DOHH2 (cell line): ENCODE measurements around the gene UVRAG.

ENCODE experiments used
- H3F3A ChIP-seq: fragments of 200-600 bp; sonication (generic), shearing (Covaris generic); 2 replicates; pipeline ENCODE4 v1.6.0; 2016; ENCODE audit warnings: antibody characterized with exemption, mild to moderate bottlenecking; ENCODE audit not compliant: control insufficient read depth, insufficient read depth
- H3K27ac ChIP-seq: fragments of 200-600 bp; sonication (generic); 2 replicates; pipeline ENCODE4 v1.5.1; 2014; ENCODE audit warnings: low read depth, mild to moderate bottlenecking, low read length, moderate library complexity
- H3K27me3 ChIP-seq: fragments of 200-600 bp; sonication (generic); 2 replicates; pipeline ENCODE4 v1.6.1; 2014; ENCODE audit warnings: mild to moderate bottlenecking, low read length, mixed read lengths; ENCODE audit not compliant: control insufficient read depth
- H3K36me3 ChIP-seq: fragments of 200-600 bp; sonication (generic); 2 replicates; pipeline ENCODE4 v1.6.1; 2014; ENCODE audit warnings: mild to moderate bottlenecking, low read length, moderate library complexity, mixed read lengths; ENCODE audit not compliant: control insufficient read depth
- H3K4me1 ChIP-seq: fragments of 200-600 bp; sonication (generic); 2 replicates; pipeline ENCODE4 v1.6.1; 2014; ENCODE audit warnings: mild to moderate bottlenecking, low read length, mixed read lengths; ENCODE audit not compliant: control insufficient read depth
- H3K4me2 ChIP-seq: fragments of 200-600 bp; sonication (generic); 2 replicates; pipeline ENCODE4 v1.6.0; 2014; ENCODE audit warnings: mild to moderate bottlenecking, low read length, moderate library complexity
- H3K4me3 ChIP-seq: fragments of 200-600 bp; sonication (generic); 2 replicates; pipeline ENCODE4 v1.5.1; 2014; ENCODE audit warnings: mild to moderate bottlenecking, low read length, mixed read lengths
- H3K79me2 ChIP-seq: fragments of 200-600 bp; sonication (generic); 2 replicates; pipeline ENCODE4 v1.6.1; 2014; ENCODE audit warnings: mild to moderate bottlenecking, low read length, mixed read lengths; ENCODE audit not compliant: control insufficient read depth
- H3K9me2 ChIP-seq: fragments of 200-600 bp; sonication (generic); replicated peaks from 2 replicates; pipeline ENCODE4 v1.6.1; 2014; ENCODE audit warnings: mild to moderate bottlenecking, low read length, mixed read lengths; ENCODE audit not compliant: control insufficient read depth
- H3K9me3 ChIP-seq: fragments of 200-600 bp; sonication (generic); 2 replicates; pipeline ENCODE4 v1.6.1; 2014; ENCODE audit warnings: antibody characterized with exemption, low read length, mixed read lengths; ENCODE audit not compliant: control insufficient read depth, insufficient read depth
- H4K20me1 ChIP-seq: fragments of 200-600 bp; sonication (generic); 2 replicates; pipeline ENCODE4 v1.6.0; 2014; ENCODE audit warnings: low read depth, mild to moderate bottlenecking, antibody characterized with exemption, low read length, moderate library complexity; ENCODE audit not compliant: control insufficient read depth, insufficient read depth
- EZH2phosphoT487 ChIP-seq: fragments of 200-600 bp; sonication (generic); IDR thresholded peaks from 2 replicates; pipeline ENCODE4 v1.6.1; 2017; ENCODE audit warnings: borderline replicate concordance, mild to moderate bottlenecking, antibody characterized with exemption, low read length, moderate library complexity, mixed read lengths
- TF ChIP-seq, protein P1 (sequence below): fragments of 200-600 bp; sonication (generic); IDR thresholded peaks from one replicate; pipeline ENCODE4 v1.5.1; 2014; ENCODE audit warnings: antibody characterized with exemption, mild to moderate bottlenecking, low read depth, low read length; ENCODE audit not compliant: poor library complexity, severe bottlenecking

UVRAG gene

DNA sequence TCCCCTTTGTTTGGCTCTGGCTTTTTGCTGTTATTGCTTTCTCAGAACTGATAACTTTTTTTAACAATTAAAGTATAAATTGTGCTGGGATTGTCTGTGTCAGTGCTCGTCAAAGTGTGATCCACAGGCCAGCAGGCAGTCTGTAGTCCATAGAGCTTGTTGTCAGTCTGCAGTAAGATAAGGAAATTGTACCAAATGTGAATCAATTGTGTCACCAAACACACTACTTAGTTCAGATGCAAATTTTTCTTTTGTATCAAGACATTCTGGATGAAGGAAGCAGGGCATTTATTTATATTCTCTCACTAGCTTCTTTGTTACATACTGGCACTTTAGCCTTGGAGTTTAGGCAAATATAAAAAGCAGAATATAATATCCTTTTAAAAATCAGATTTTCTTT lies 270.3 kb downstream of the UVRAG start:
- H3K27ac ChIP-seq: no peak overlapping the region
- TF ChIP-seq, protein P1, sequence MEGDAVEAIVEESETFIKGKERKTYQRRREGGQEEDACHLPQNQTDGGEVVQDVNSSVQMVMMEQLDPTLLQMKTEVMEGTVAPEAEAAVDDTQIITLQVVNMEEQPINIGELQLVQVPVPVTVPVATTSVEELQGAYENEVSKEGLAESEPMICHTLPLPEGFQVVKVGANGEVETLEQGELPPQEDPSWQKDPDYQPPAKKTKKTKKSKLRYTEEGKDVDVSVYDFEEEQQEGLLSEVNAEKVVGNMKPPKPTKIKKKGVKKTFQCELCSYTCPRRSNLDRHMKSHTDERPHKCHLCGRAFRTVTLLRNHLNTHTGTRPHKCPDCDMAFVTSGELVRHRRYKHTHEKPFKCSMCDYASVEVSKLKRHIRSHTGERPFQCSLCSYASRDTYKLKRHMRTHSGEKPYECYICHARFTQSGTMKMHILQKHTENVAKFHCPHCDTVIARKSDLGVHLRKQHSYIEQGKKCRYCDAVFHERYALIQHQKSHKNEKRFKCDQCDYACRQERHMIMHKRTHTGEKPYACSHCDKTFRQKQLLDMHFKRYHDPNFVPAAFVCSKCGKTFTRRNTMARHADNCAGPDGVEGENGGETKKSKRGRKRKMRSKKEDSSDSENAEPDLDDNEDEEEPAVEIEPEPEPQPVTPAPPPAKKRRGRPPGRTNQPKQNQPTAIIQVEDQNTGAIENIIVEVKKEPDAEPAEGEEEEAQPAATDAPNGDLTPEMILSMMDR: no peak
- TF ChIP-seq EZH2phosphoT487: no peak
- H3K27me3 ChIP-seq: no peaks in the 10 kb centered on the region
- H3K4me2 ChIP-seq: no peak overlapping the region
- 0 out of 2 replicates have a peak, but pooled peaks cover 3% of the 10 kb centered on the region for H3F3A ChIP-seq
- H3K4me1 ChIP-seq: no peaks in the 10 kb centered on the region
- H3K36me3 ChIP-seq: peaks cover 59% of the 10 kb centered on the region
- no peaks in the 10 kb centered on the region for H3K9me3 ChIP-seq
- H3K9me2 ChIP-seq: no peaks in the 10 kb centered on the region
- no peaks in the 10 kb centered on the region for H4K20me1 ChIP-seq
- H3K4me3 ChIP-seq: no peak overlapping the region
- H3K79me2 ChIP-seq: 0 out of 2 replicates have a peak, but pooled peaks cover 3% of the 10 kb centered on the region

DNA sequence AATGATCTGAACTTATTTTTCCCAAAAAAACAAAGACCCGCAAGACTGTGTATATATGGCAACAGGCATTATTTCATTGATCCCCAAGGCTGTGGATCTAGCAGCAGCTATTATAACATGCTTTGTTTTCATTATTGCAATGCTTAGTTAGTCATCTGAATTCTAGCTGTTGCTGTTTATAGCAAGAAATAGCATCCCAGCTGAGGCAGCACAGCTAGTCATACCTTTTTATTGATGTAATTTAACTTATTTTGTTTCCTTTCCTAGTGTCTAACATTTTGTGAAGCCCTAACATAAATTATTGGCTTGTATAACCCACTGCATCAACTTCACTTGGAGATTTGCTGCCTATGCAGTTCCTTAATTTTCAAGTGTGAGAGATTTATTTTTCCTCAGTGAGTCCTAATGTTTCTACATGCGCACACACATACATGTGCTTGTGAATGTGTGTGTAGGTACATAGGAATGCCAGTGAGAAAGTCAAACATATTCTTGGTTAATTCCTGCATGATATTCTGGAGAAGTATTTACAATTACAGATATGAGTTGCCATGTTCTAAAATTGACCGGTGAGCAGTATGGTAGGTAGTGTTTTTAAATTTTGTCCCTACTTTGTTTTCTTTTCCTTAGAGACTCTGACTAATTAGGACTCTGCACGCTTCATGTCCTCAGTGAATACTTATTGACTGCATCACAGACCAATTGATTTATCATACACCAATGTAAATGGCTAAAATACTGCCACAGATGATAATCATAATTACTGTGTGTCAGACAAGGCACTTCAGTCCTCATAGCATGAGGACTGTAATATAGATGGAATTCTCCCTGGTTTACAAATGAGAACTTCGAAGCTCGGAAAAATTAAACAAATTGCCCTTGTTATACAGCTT lies 272.0 kb downstream of the UVRAG start:
- Histone ChIP-seq H3F3A (no peaks in the 10 kb centered on the region), H3K36me3 (peaks cover 70% of the 10 kb centered on the region), H3K79me2 (peaks cover 15% of the 10 kb centered on the region), H4K20me1 (no peaks in the 10 kb centered on the region), H3K4me2 (no peak overlapping the region), H3K9me2 (no peaks in the 10 kb centered on the region), H3K27me3 (no peaks in the 10 kb centered on the region), H3K9me3 (no peaks in the 10 kb centered on the region), H3K27ac (no peak overlapping the region), H3K4me1 (no peaks in the 10 kb centered on the region), H3K4me3 (no peak overlapping the region)
- no peak for TF ChIP-seq EZH2phosphoT487
- TF ChIP-seq, protein P1: no peak

DNA sequence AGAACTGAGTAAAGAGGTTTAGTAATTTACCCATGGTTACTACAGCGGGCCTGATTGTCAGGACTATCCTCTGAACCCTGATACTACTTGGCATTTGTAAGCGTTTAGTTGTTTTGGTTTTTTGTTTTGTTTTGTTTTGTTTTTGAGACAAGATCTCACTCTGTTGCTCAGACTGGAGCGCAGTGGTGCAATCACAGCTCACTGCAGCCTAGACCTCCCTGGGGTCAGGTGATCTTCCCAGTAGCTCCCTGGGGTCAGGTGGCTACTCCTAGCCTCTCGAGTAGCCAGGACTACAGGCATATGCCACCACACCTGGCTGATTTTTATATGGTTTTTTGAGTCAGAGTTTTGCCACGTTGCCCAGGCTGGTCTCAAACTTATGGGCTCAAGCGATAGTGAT lies 272.7 kb downstream of the UVRAG start:
- TF ChIP-seq, protein P1: no peak
- TF ChIP-seq EZH2phosphoT487: no peak

More for the DNA sequence above, 272.7 kb downstream of the UVRAG start:
- no peak overlapping the region for H3K4me2 ChIP-seq
- H3K27ac ChIP-seq: no peak overlapping the region
- peaks cover 15% of the 10 kb centered on the region for H3K79me2 ChIP-seq
- no peaks in the 10 kb centered on the region for H3K9me2 ChIP-seq
- H3K9me3 ChIP-seq: no peaks in the 10 kb centered on the region
- H3F3A ChIP-seq: no peaks in the 10 kb centered on the region
- no peaks in the 10 kb centered on the region for H3K4me1 ChIP-seq
- H4K20me1 ChIP-seq: no peaks in the 10 kb centered on the region
- no peaks in the 10 kb centered on the region for H3K27me3 ChIP-seq
- H3K36me3 ChIP-seq: peaks cover 68% of the 10 kb centered on the region
- no peak overlapping the region for H3K4me3 ChIP-seq
